Neural progenitor cell (in vitro differentiated cells): Measurements from ENCODE around the gene CXCL3. TPM values are rescaled to one million over a fixed set of nuclear protein-coding genes. Genes with fewer than 3 reads are reported as not detected.

Source experiments
- DNase-seq: peaks from one replicate; pipeline ENCODE4 v3.0.0-alpha.2; 2016; ENCODE audit warnings: low spot score
- H2AFZ ChIP-seq: fragments of 200-600 bp; sonication (generic); replicated peaks from 2 replicates; pipeline ENCODE4 v1.6.1; 2016; ENCODE audit warnings: antibody characterized with exemption
- H3F3A ChIP-seq: fragments of 200-600 bp; sonication (generic); 2 replicates; pipeline ENCODE4 v1.6.1; 2016; ENCODE audit warnings: antibody characterized with exemption, low read depth
- H3K27ac ChIP-seq: fragments of 200-600 bp; sonication (generic); 2 replicates; pipeline ENCODE4 v1.5.1; 2016; ENCODE audit warnings: mild to moderate bottlenecking
- H3K27me3 ChIP-seq: fragments of 200-600 bp; sonication (generic); 2 replicates; pipeline ENCODE4 v1.6.1; 2016; ENCODE audit warnings: mild to moderate bottlenecking, moderate library complexity
- H3K36me3 ChIP-seq: fragments of 200-600 bp; sonication (generic); 2 replicates; pipeline ENCODE4 v1.5.1; 2016
- H3K4me1 ChIP-seq: fragments of 200-600 bp; sonication (generic); 2 replicates; pipeline ENCODE4 v1.6.1; 2016; ENCODE audit warnings: mixed run types
- H3K4me2 ChIP-seq: fragments of 200-600 bp; sonication (generic); 2 replicates; pipeline ENCODE4 v1.6.1; 2016
- H3K4me3 ChIP-seq: fragments of 200-600 bp; sonication (generic); 2 replicates; pipeline ENCODE4 v1.5.1; 2016
- H3K79me2 ChIP-seq: fragments of 200-600 bp; sonication (generic); 2 replicates; pipeline ENCODE4 v1.6.1; 2016; ENCODE audit warnings: low read depth
- H3K9ac ChIP-seq: fragments of 200-600 bp; sonication (generic); 2 replicates; pipeline ENCODE4 v1.6.1; 2016
- H3K9me3 ChIP-seq: fragments of 200-600 bp; sonication (generic); 2 replicates; pipeline ENCODE4 v1.5.1; 2016; ENCODE audit warnings: low read depth
- H4K20me1 ChIP-seq: fragments of 200-600 bp; sonication (generic); 2 replicates; pipeline ENCODE4 v1.6.1; 2016; ENCODE audit warnings: low read depth
- H3K27ac Mint-ChIP-seq: 3 replicates; pipeline ENCODE4 v1.8.0; 2021; ENCODE audit warnings: mixed read lengths
- H3K27me3 Mint-ChIP-seq: 2 replicates; pipeline ENCODE4 v1.8.0; 2022; ENCODE audit warnings: low read depth, mild to moderate bottlenecking, inconsistent platforms, moderate library complexity, mixed read lengths; ENCODE audit not compliant: insufficient read depth
- H3K36me3 Mint-ChIP-seq: 3 replicates; pipeline ENCODE4 v1.8.0; 2021; ENCODE audit warnings: mixed read lengths
- H3K4me1 Mint-ChIP-seq: 3 replicates; pipeline ENCODE4 v1.8.0; 2021; ENCODE audit warnings: mixed read lengths
- H3K4me3 Mint-ChIP-seq: 3 replicates; pipeline ENCODE4 v1.8.0; 2021; ENCODE audit warnings: mild to moderate bottlenecking, moderate library complexity, mixed read lengths
- H3K9me3 Mint-ChIP-seq: 3 replicates; pipeline ENCODE4 v1.8.0; 2020; ENCODE audit warnings: mixed read lengths
- EZH2 ChIP-seq: fragments of 200-600 bp; sonication (generic); IDR thresholded peaks from 2 replicates; pipeline ENCODE4 v1.6.1; 2017; ENCODE audit warnings: antibody characterized with exemption, mild to moderate bottlenecking, moderate library complexity
- EZH2phosphoT487 ChIP-seq: fragments of 200-600 bp; sonication (generic); IDR thresholded peaks from 2 replicates; pipeline ENCODE4 v1.6.1; 2017; ENCODE audit warnings: antibody characterized with exemption
- total RNA-seq: library from RNA; depleted of rRNA; stranded (reverse); fragments of >200 nt; gene quantifications from 2 replicates; pipeline ENCODE4 v1.2.3, GENCODE V29; 2015; ENCODE audit warnings: low replicate concordance
- TF ChIP-seq, protein P1 (sequence below): fragments of 200-600 bp; sonication (generic); IDR thresholded peaks from 2 replicates; pipeline ENCODE4 v1.5.1; 2017; ENCODE audit warnings: antibody characterized with exemption, mild to moderate bottlenecking

CXCL3 gene
- total RNA-seq, 1 donor from 2014 or later, result 1.5 TPM

DNA sequence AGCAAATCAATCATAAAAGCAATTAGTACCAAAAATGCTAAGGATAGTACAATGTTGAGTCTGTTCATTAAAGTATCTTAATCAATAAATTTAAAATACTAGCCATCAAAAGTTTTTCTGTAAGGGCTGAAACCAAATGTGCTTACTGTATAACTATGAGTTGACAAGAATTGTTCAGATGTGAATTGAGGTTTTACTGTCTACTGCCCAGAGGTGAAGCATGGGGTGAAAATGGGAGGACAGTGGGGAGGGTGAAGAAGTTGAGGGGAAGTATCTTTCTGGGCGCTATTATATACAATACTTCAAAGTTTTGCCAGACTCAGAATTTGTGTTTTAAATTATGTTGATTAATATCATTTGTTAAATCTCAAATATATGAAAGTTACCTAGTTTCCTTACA is 46.4 kb downstream of the CXCL3 start:
- no peaks in the 10 kb centered on the region for H3K9me3 ChIP-seq
- H3K27me3 Mint-ChIP-seq, result peaks cover 3% of the 10 kb centered on the region

GRCh38 chr4:73991742-73992000 is 46.8 kb downstream of the CXCL3 start:
- peaks cover 3% of the 10 kb centered on the region for H3K27me3 Mint-ChIP-seq

More for the DNA sequence above, 46.4 kb downstream of the CXCL3 start:
- H3F3A ChIP-seq, result no peaks in the 10 kb centered on the region
- no peaks in the 10 kb centered on the region for H3K79me2 ChIP-seq
- H3K36me3 Mint-ChIP-seq, result no peaks in the 10 kb centered on the region
- no peak overlapping the region for H3K4me3 Mint-ChIP-seq
- H3K4me1 Mint-ChIP-seq, result no peaks in the 10 kb centered on the region
- no peak overlapping the region for H2AFZ ChIP-seq
- H4K20me1 ChIP-seq, result no peaks in the 10 kb centered on the region
- H3K9ac ChIP-seq, result no peak overlapping the region
- H3K4me1 ChIP-seq, result no peaks in the 10 kb centered on the region
- H3K27ac Mint-ChIP-seq, result no peak overlapping the region
- H3K4me3 ChIP-seq, result no peak overlapping the region
- no peak overlapping the region for H3K27ac ChIP-seq
- no peaks in the 10 kb centered on the region for H3K36me3 ChIP-seq
- peaks cover 6% of the 10 kb centered on the region for H3K27me3 ChIP-seq
- H3K4me2 ChIP-seq, result no peak overlapping the region
- H3K9me3 Mint-ChIP-seq, result no peaks in the 10 kb centered on the region
- TF ChIP-seq, protein P1, sequence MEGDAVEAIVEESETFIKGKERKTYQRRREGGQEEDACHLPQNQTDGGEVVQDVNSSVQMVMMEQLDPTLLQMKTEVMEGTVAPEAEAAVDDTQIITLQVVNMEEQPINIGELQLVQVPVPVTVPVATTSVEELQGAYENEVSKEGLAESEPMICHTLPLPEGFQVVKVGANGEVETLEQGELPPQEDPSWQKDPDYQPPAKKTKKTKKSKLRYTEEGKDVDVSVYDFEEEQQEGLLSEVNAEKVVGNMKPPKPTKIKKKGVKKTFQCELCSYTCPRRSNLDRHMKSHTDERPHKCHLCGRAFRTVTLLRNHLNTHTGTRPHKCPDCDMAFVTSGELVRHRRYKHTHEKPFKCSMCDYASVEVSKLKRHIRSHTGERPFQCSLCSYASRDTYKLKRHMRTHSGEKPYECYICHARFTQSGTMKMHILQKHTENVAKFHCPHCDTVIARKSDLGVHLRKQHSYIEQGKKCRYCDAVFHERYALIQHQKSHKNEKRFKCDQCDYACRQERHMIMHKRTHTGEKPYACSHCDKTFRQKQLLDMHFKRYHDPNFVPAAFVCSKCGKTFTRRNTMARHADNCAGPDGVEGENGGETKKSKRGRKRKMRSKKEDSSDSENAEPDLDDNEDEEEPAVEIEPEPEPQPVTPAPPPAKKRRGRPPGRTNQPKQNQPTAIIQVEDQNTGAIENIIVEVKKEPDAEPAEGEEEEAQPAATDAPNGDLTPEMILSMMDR, result no peak
- TF ChIP-seq EZH2phosphoT487 (no peak), EZH2 (no peak)
- no peak for DNase-seq

DNA sequence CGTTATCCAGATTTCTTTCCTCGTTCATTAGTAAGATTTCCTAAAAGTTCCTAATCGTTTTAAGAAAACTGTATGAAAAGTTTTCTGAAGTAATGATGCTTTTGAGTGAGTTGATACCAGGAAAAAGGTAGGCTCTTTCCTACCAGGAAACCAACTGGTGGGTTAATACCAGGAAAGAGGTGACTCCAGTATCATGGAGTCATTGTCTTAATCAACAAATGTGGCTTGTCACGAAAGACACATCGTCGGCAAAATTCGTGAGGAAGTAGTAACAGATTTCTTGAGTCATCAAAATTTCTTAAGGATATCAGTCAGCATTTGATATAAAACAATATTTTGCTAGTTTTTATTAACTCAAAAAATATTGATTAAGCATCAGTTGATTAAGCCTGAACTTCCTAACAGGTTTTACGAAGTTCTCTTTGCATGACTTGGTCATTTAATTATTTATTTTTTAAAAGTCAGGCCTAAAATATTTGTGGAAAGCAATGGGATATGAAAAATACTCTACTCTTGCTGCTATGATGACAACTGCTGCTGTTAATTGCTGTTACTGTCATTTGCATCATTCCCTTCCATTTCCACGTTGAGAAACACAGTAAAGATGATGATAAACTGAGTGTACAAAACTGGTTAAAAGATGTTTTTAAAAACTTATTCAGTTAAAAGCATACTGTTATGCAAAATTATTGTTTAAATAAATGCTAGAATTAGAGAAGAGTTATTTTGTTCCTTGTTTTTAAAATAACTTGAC is 47.3 kb downstream of the CXCL3 start:
- H3K9ac ChIP-seq, result no peak overlapping the region
- Mint-ChIP-seq H3K36me3 (no peaks in the 10 kb centered on the region), H3K27ac (no peak overlapping the region), H3K9me3 (no peaks in the 10 kb centered on the region), H3K27me3 (peaks cover 3% of the 10 kb centered on the region), H3K4me3 (no peak overlapping the region), H3K4me1 (no peaks in the 10 kb centered on the region)
- no peak for TF ChIP-seq EZH2phosphoT487
- TF ChIP-seq, protein P1, result no peak
- no peak for TF ChIP-seq EZH2
- H2AFZ ChIP-seq, result no peak overlapping the region
- H3K27ac ChIP-seq, result no peak overlapping the region
- H3K4me2 ChIP-seq, result no peak overlapping the region
- H3K27me3 ChIP-seq, result no peaks in the 10 kb centered on the region
- H3K79me2 ChIP-seq, result no peaks in the 10 kb centered on the region
- no peak overlapping the region for H3K4me3 ChIP-seq
- DNase-seq, result no peak
- no peaks in the 10 kb centered on the region for H3K36me3 ChIP-seq
- no peaks in the 10 kb centered on the region for H3K9me3 ChIP-seq
- H4K20me1 ChIP-seq, result no peaks in the 10 kb centered on the region
- no peaks in the 10 kb centered on the region for H3K4me1 ChIP-seq
- H3F3A ChIP-seq, result no peaks in the 10 kb centered on the region

More at GRCh38 chr4:73991742-73992000, 46.8 kb downstream of the CXCL3 start:
- Mint-ChIP-seq H3K4me1 (no peaks in the 10 kb centered on the region), H3K36me3 (no peaks in the 10 kb centered on the region), H3K27ac (no peak overlapping the region), H3K4me3 (no peak overlapping the region), H3K9me3 (no peaks in the 10 kb centered on the region)
- no peaks in the 10 kb centered on the region for H4K20me1 ChIP-seq
- H3K4me3 ChIP-seq, result no peak overlapping the region
- no peaks in the 10 kb centered on the region for H3F3A ChIP-seq
- DNase-seq, result no peak
- H3K9ac ChIP-seq, result no peak overlapping the region
- peaks cover 3% of the 10 kb centered on the region for H3K27me3 ChIP-seq
- no peak for TF ChIP-seq EZH2phosphoT487
- TF ChIP-seq, protein P1, result no peak
- TF ChIP-seq EZH2, result no peak
- H3K9me3 ChIP-seq, result no peaks in the 10 kb centered on the region
- H3K36me3 ChIP-seq, result no peaks in the 10 kb centered on the region
- no peaks in the 10 kb centered on the region for H3K4me1 ChIP-seq
- H3K27ac ChIP-seq, result no peak overlapping the region
- no peak overlapping the region for H2AFZ ChIP-seq
- H3K4me2 ChIP-seq, result no peak overlapping the region
- H3K79me2 ChIP-seq, result no peaks in the 10 kb centered on the region
